DND-41 (cell line): ENCODE measurements around the gene SLC2A2.

ENCODE experiments used
- ATAC-seq: fragments of 200-7000 bp; cut with Tn5 transposase; 3 replicates; pipeline ENCODE4 v1.9.1; 2021; ENCODE audit warnings: low read depth; ENCODE audit not compliant: insufficient read depth
- DNase-seq: peaks from one replicate; pipeline ENCODE4 v3.0.0-alpha.2; 2020
- H2AFZ ChIP-seq: 2 replicates; pipeline ENCODE4 v1.6.0; 2012; ENCODE audit warnings: low read depth, low read length
- H3K27ac ChIP-seq: 2 replicates; pipeline ENCODE4 v1.5.1; 2012; ENCODE audit warnings: low read length, inconsistent platforms
- H3K27me3 ChIP-seq: fragments of 200-600 bp; sonication (generic); 2 replicates; pipeline ENCODE4 v1.6.0; 2012; ENCODE audit warnings: low read length, mild to moderate bottlenecking, inconsistent platforms; ENCODE audit not compliant: insufficient read depth, poor library complexity
- H3K36me3 ChIP-seq: 2 replicates; pipeline ENCODE4 v1.5.1; 2012; ENCODE audit warnings: low read length, inconsistent platforms; ENCODE audit not compliant: insufficient read depth
- H3K4me1 ChIP-seq: 2 replicates; pipeline ENCODE4 v1.5.1; 2012; ENCODE audit warnings: mild to moderate bottlenecking, low read length; ENCODE audit not compliant: insufficient read depth
- H3K4me2 ChIP-seq: 2 replicates; pipeline ENCODE4 v1.6.0; 2012; ENCODE audit warnings: mild to moderate bottlenecking, moderate library complexity, low read length, inconsistent platforms; ENCODE audit not compliant: insufficient read depth
- H3K4me3 ChIP-seq, 2 experiments: fragments of 200-600 bp in 1 of 2; shearing (Covaris generic) in 1 of 2; 2 replicates each; pipeline ENCODE4 v1.5.1; 2012 to 2016; ENCODE audit warnings: inconsistent platforms in 2 of 2, low read length in 2 of 2, mild to moderate bottlenecking in 2 of 2, low read depth in 1 of 2, moderate library complexity in 1 of 2
- H3K79me2 ChIP-seq: 2 replicates; pipeline ENCODE4 v1.6.0; 2012; ENCODE audit warnings: low read length, inconsistent platforms; ENCODE audit not compliant: insufficient read depth
- H3K9ac ChIP-seq: 2 replicates; pipeline ENCODE4 v1.6.0; 2012; ENCODE audit warnings: low read depth, mild to moderate bottlenecking, inconsistent platforms, low read length, moderate library complexity
- H3K9me3 ChIP-seq: 2 replicates; pipeline ENCODE4 v1.5.1; 2012; ENCODE audit warnings: low read length, moderate library complexity, mild to moderate bottlenecking, inconsistent platforms; ENCODE audit not compliant: insufficient read depth, severe bottlenecking
- H4K20me1 ChIP-seq: 2 replicates; pipeline ENCODE4 v1.6.0; 2012; ENCODE audit warnings: low read length; ENCODE audit not compliant: insufficient read depth
- EZH2 ChIP-seq: IDR thresholded peaks from 3 replicates; pipeline ENCODE4 v1.6.1; 2012; ENCODE audit warnings: borderline replicate concordance, low read depth, mild to moderate bottlenecking, moderate library complexity, low read length, inconsistent platforms; ENCODE audit not compliant: severe bottlenecking
- TF ChIP-seq, protein P1 (sequence below): IDR thresholded peaks from 2 replicates; pipeline ENCODE4 v1.5.1; 2012; ENCODE audit warnings: borderline replicate concordance, low read length, moderate library complexity, mild to moderate bottlenecking; ENCODE audit not compliant: poor library complexity, severe bottlenecking; ENCODE audit errors: extremely low read depth

SLC2A2 gene

DNA sequence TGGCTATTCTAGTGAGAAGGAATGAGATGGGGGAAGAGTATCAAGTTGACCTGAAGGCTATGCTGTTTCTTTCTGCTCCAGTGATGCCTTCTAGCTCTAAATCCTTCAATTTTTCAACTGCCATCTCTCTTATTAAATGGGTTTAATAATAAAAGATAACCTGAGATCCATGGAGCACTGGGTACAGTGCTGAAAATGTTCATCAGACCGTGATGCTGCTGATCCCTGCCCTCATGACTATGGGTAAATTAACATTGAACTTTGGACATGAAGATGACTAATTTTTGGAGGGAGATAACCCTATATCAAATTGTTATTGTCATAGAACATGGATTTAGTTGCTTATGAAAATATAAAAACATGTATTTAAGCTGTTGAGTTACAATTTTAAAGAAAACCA is 27.7 kb upstream of the SLC2A2 start:
- H3K27me3 ChIP-seq: peaks cover 9% of the 10 kb centered on the region
- no peaks in the 10 kb centered on the region for H3K36me3 ChIP-seq
- no peak overlapping the region for H3K27ac ChIP-seq
- H3K79me2 ChIP-seq: no peaks in the 10 kb centered on the region
- H3K9me3 ChIP-seq: no peaks in the 10 kb centered on the region
- TF ChIP-seq, protein P1, sequence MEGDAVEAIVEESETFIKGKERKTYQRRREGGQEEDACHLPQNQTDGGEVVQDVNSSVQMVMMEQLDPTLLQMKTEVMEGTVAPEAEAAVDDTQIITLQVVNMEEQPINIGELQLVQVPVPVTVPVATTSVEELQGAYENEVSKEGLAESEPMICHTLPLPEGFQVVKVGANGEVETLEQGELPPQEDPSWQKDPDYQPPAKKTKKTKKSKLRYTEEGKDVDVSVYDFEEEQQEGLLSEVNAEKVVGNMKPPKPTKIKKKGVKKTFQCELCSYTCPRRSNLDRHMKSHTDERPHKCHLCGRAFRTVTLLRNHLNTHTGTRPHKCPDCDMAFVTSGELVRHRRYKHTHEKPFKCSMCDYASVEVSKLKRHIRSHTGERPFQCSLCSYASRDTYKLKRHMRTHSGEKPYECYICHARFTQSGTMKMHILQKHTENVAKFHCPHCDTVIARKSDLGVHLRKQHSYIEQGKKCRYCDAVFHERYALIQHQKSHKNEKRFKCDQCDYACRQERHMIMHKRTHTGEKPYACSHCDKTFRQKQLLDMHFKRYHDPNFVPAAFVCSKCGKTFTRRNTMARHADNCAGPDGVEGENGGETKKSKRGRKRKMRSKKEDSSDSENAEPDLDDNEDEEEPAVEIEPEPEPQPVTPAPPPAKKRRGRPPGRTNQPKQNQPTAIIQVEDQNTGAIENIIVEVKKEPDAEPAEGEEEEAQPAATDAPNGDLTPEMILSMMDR: no peak
- no peak for TF ChIP-seq EZH2
- no peaks in the 10 kb centered on the region for H4K20me1 ChIP-seq
- no peak overlapping the region for H2AFZ ChIP-seq
- no peak for DNase-seq
- H3K9ac ChIP-seq: no peak overlapping the region
- H3K4me1 ChIP-seq: no peaks in the 10 kb centered on the region
- no peak overlapping the region for H3K4me3 ChIP-seq
- no peak for ATAC-seq
- no peak overlapping the region for H3K4me2 ChIP-seq

DNA sequence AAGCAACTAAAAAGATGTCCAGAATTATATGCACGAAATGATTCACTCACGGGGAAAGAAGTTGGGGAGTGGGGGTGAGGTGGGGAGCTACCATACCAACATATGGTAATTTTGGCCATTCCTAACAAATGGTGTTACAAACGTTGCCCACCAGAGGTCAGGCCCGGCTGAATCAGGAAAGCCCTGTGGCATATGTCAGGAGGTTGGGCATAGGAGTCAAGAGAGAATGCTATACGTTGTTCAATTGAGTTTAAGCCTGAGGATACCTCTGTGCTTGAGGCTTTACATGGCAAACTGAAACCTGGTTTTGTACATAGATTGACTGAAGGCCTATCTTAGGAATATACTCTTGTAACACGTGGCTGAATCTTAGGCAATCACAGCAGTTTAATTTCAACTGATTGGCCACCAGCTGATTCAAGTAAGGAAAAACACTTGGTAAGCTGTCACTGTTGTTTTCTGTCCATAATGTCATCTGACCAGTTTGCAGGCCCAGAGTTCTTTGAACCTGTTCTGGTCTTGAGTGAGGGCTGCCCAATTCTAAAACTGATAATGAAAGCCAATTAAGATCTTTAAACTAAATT is 23.4 kb upstream of the SLC2A2 start:
- no peak overlapping the region for H3K4me2 ChIP-seq
- no peak overlapping the region for H2AFZ ChIP-seq
- no peak overlapping the region for H3K27ac ChIP-seq
- H4K20me1 ChIP-seq: no peaks in the 10 kb centered on the region
- H3K9ac ChIP-seq: no peak overlapping the region
- no peaks in the 10 kb centered on the region for H3K9me3 ChIP-seq
- H3K27me3 ChIP-seq: peaks cover 2% of the 10 kb centered on the region
- no peak overlapping the region for H3K4me3 ChIP-seq
- TF ChIP-seq, protein P1: peak; percentile 60
- no peak for TF ChIP-seq EZH2
- ATAC-seq: peak; percentile 62
- DNase-seq: peak; percentile 14
- H3K79me2 ChIP-seq: no peaks in the 10 kb centered on the region
- no peaks in the 10 kb centered on the region for H3K4me1 ChIP-seq
- H3K36me3 ChIP-seq: no peaks in the 10 kb centered on the region

DNA sequence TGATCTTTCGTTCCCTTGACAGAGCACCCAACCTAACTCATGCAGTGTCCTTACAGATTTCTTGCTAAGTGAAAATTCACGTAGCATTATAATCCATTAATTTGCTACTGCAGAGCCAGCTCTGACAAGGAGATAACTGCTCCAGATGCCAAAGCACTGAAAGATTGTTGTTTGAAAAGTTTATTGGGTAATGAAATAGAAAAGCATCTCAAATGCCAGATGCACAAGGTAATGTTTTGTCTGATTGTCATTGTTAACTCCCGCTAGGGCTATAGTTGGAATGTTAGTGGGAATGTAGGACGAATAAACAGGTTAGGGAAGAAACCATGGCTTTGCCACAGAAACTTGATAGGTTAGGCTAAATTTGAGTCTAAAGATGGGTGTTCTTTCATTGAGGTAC is 20.2 kb upstream of the SLC2A2 start:
- H3K36me3 ChIP-seq: no peaks in the 10 kb centered on the region
- DNase-seq (no peak), ATAC-seq (no peak)
- TF ChIP-seq, protein P1: no peak
- no peak for TF ChIP-seq EZH2
- no peak overlapping the region for H3K27ac ChIP-seq
- no peaks in the 10 kb centered on the region for H3K79me2 ChIP-seq
- H3K4me3 ChIP-seq: no peak overlapping the region
- H3K27me3 ChIP-seq: peaks cover 2% of the 10 kb centered on the region
- H4K20me1 ChIP-seq: no peaks in the 10 kb centered on the region
- no peak overlapping the region for H3K9ac ChIP-seq
- no peaks in the 10 kb centered on the region for H3K4me1 ChIP-seq
- no peaks in the 10 kb centered on the region for H3K9me3 ChIP-seq
- no peak overlapping the region for H3K4me2 ChIP-seq
- no peak overlapping the region for H2AFZ ChIP-seq
